ENCODE results near the gene PRSS50. TPM values are rescaled to one million over a fixed set of nuclear protein-coding genes. Genes with fewer than 3 reads are reported as not detected.

Gene PRSS50
- total RNA-seq, 1 experiment from 2014 or later = not detected

- Histone ChIP-seq H4K20me1 (ENCODE audit: insufficient read depth) (no peaks in the 10 kb centered on the region), H3K36me3 (ENCODE audit: control insufficient read depth in 1 of 2, insufficient read depth in 2 of 2, low read length in 2 of 2) (no peaks in the 10 kb centered on the region), H3K27me3 (ENCODE audit: insufficient read depth, low read length) (no peaks in the 10 kb centered on the region), H3K9me3 (ENCODE audit: control insufficient read depth in 1 of 2, insufficient read depth in 1 of 2, low read depth in 1 of 2, low read length in 2 of 2) (no peaks in the 10 kb centered on the region), H3K9ac (ENCODE audit: low read length) (no peak overlapping the region), H3K4me2 (ENCODE audit: low read length) (no peak overlapping the region), H3K79me2 (ENCODE audit: insufficient read depth, low read length) (no peaks in the 10 kb centered on the region), H2AFZ (ENCODE audit: low read depth, low read length, poor library complexity, severe bottlenecking) (no peak overlapping the region), H3K9me2 (ENCODE audit: insufficient read depth) (no peaks in the 10 kb centered on the region), H3K27ac (ENCODE audit: low read depth, low read length) (no peak overlapping the region), H3K4me3 (replicated peaks in 1 of 2; ENCODE audit: low read depth in 1 of 2, low read length in 2 of 2) (no peak overlapping the region), H3K4me1 (ENCODE audit: control insufficient read depth in 1 of 2, insufficient read depth in 2 of 2, low read length in 2 of 2) (no peaks in the 10 kb centered on the region)
- no TSS peak for BruUV-seq (replicated peaks)
- no peak for DNase-seq (ENCODE audit: low read depth, low spot score)
- intact Hi-C loops (cut with micrococcal nuclease) = no loop called here
- ChIA-PET CTCF (no interaction called here), POLR2A (no interaction called here), RAD21 (ENCODE audit: low non-redundant PET in 1 of 2, low total read pairs in 2 of 2, uncharacterized antibody in 2 of 2, unreplicated experiment in 2 of 2) (no interaction called here)
- no peak for ATAC-seq
- TF ChIP-seq EGR1 (IDR thresholded peaks at IDR 0.05; ENCODE audit: low read depth) (no peak), EZH2 (IDR thresholded peaks at IDR 0.05) (no peak), TCF7L2 (IDR thresholded peaks at IDR 0.05; ENCODE audit: borderline replicate concordance, extremely low read depth, insufficient read depth, insufficient read length) (no peak), ZFX (IDR thresholded peaks at IDR 0.05) (no peak), RAD21 (IDR thresholded peaks at IDR 0.05; ENCODE audit: low read depth) (no peak)
- TF ChIP-seq, protein P1, sequence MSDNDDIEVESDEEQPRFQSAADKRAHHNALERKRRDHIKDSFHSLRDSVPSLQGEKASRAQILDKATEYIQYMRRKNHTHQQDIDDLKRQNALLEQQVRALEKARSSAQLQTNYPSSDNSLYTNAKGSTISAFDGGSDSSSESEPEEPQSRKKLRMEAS (IDR thresholded peaks at IDR 0.05) = no peak
These were observed 35.7 kb downstream of the PRSS50 start for GRCh38 chr3:46681856-46682540.

- Histone ChIP-seq H3K9ac (ENCODE audit: low read length) (no peak overlapping the region), H3K4me1 (ENCODE audit: control insufficient read depth in 1 of 2, insufficient read depth in 2 of 2, low read length in 2 of 2) (no peaks in the 10 kb centered on the region), H4K20me1 (ENCODE audit: insufficient read depth) (no peaks in the 10 kb centered on the region), H3K4me3 (replicated peaks in 1 of 2; ENCODE audit: low read depth in 1 of 2, low read length in 2 of 2) (no peak overlapping the region), H3K79me2 (ENCODE audit: insufficient read depth, low read length) (no peaks in the 10 kb centered on the region), H2AFZ (ENCODE audit: low read depth, low read length, poor library complexity, severe bottlenecking) (no peak overlapping the region), H3K27me3 (ENCODE audit: insufficient read depth, low read length) (no peaks in the 10 kb centered on the region), H3K9me3 (ENCODE audit: control insufficient read depth in 1 of 2, insufficient read depth in 1 of 2, low read depth in 1 of 2, low read length in 2 of 2) (no peaks in the 10 kb centered on the region), H3K4me2 (ENCODE audit: low read length) (no peak overlapping the region), H3K9me2 (ENCODE audit: insufficient read depth) (no peaks in the 10 kb centered on the region), H3K36me3 (ENCODE audit: control insufficient read depth in 1 of 2, insufficient read depth in 2 of 2, low read length in 2 of 2) (no peaks in the 10 kb centered on the region), H3K27ac (ENCODE audit: low read depth, low read length) (no peak overlapping the region)
- DNase-seq (ENCODE audit: low read depth, low spot score) (no peak), ATAC-seq (no peak)
- no peak for TF ChIP-seq POLR2A (IDR thresholded peaks at IDR 0.05; ENCODE audit: borderline replicate concordance, extremely low read depth, insufficient read depth, insufficient read length)
- TF ChIP-seq ATF3 (IDR thresholded peaks at IDR 0.05) = no peak
- TF ChIP-seq, protein P1 (IDR thresholded peaks at IDR 0.05) = no peak
- no peak for TF ChIP-seq JUND (IDR thresholded peaks at IDR 0.05)
- no peak for TF ChIP-seq FOSL1 (IDR thresholded peaks at IDR 0.05; ENCODE audit: low read depth)
- TF ChIP-seq SP1 (IDR thresholded peaks at IDR 0.05; ENCODE audit: low read depth) = no peak
- no peak for TF ChIP-seq CTCF (IDR thresholded peaks at IDR 0.05 in 2 of 3, conservative IDR thresholded peaks at IDR 0.05 in 1 of 3; ENCODE audit: borderline replicate concordance in 1 of 3, insufficient read depth in 1 of 3, low read depth in 2 of 3, low read length in 2 of 3)
- TF ChIP-seq EGR1 (IDR thresholded peaks at IDR 0.05; ENCODE audit: low read depth) = no peak
- TF ChIP-seq RAD21 (IDR thresholded peaks at IDR 0.05; ENCODE audit: low read depth) = no peak
- ChIA-PET CTCF (no interaction called here), POLR2A (no interaction called here), RAD21 (ENCODE audit: low non-redundant PET in 1 of 2, low total read pairs in 2 of 2, uncharacterized antibody in 2 of 2, unreplicated experiment in 2 of 2) (no interaction called here)
- BruUV-seq (replicated peaks) = no TSS peak
- intact Hi-C loops (cut with micrococcal nuclease) = no loop called here
These were observed 36.3 kb downstream of the PRSS50 start for GRCh38 chr3:46681387-46681786.
